Choroid plexus epithelial cell (primary cell): ENCODE results near the gene OR51G1.
"Not testable (repeated sequence)": the region's sequence is repeated elsewhere in the genome, so short reads cannot be mapped to it uniquely, and the experiment has no call there.

Experiments
- DNase-seq: peaks from one replicate; pipeline ENCODE4 v3.0.0-alpha.2; 2010; ENCODE audit warnings: low read depth
- H3K4me3 ChIP-seq: 2 replicates; pipeline ENCODE4 v1.5.1; 2011; ENCODE audit warnings: low read depth, mild to moderate bottlenecking, control low read depth, low read length, moderate library complexity
- TF ChIP-seq, protein P1 (sequence below): conservative IDR thresholded peaks from 2 replicates; pipeline ENCODE4 v1.5.1; 2011; ENCODE audit warnings: low read depth, mild to moderate bottlenecking, control low read depth, inconsistent platforms, low read length, moderate library complexity

The OR51G1 gene, protein sequence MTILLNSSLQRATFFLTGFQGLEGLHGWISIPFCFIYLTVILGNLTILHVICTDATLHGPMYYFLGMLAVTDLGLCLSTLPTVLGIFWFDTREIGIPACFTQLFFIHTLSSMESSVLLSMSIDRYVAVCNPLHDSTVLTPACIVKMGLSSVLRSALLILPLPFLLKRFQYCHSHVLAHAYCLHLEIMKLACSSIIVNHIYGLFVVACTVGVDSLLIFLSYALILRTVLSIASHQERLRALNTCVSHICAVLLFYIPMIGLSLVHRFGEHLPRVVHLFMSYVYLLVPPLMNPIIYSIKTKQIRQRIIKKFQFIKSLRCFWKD

DNA sequence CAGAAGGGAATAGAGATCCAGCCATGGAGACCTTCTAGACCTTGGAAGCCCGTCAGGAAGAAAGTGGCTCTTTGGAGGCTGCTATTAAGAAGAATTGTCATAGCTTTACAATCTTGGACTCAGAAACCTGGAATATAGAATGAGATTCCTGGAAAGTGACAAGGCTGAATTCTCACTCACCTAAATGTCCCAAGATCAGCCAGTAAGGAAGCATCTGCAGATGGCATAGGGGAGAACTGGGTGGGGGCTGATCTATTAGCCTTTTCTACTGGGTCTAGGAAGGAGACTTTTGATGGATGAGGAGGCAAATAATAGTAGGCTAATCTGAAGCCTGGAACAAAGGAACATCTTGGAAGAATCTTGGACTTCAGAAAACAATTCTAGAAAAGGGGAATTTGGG is at the start of gene OR51G1:
Gene OR51G1 (minus strand): TSS at position 101 of the 400 bp plus-strand sequence. CDS start 0 bp downstream, at position 101.
- no peak within 1 kb of the TSS for H3K4me3 ChIP-seq
- TF ChIP-seq, protein P1, sequence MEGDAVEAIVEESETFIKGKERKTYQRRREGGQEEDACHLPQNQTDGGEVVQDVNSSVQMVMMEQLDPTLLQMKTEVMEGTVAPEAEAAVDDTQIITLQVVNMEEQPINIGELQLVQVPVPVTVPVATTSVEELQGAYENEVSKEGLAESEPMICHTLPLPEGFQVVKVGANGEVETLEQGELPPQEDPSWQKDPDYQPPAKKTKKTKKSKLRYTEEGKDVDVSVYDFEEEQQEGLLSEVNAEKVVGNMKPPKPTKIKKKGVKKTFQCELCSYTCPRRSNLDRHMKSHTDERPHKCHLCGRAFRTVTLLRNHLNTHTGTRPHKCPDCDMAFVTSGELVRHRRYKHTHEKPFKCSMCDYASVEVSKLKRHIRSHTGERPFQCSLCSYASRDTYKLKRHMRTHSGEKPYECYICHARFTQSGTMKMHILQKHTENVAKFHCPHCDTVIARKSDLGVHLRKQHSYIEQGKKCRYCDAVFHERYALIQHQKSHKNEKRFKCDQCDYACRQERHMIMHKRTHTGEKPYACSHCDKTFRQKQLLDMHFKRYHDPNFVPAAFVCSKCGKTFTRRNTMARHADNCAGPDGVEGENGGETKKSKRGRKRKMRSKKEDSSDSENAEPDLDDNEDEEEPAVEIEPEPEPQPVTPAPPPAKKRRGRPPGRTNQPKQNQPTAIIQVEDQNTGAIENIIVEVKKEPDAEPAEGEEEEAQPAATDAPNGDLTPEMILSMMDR, result no peak

DNA sequence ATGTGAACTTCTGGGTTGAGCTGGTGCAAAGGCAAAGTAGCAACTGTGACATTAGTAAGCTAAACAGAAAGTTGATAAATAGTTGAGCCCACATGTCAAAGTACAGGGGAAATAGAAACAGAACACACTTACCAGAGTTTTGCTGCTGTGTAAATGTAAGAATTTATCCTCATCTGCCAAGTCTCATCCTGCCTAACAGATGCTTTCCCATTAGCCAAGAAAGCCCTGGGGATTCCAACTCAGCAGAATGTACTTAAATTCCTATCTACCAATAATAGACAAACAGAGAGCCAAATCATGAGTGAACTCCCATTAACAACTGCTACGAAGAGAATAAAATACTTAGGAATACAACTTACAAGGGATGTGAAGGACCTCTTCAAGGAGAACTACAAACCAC is 38.7 kb upstream of the OR51G1 start:
- H3K4me3 ChIP-seq, result no peak overlapping the region
- TF ChIP-seq, protein P1, result no peak
- DNase-seq, result no peak

More for the DNA sequence above, at the start of gene OR51G1:
- no peak for DNase-seq

DNA sequence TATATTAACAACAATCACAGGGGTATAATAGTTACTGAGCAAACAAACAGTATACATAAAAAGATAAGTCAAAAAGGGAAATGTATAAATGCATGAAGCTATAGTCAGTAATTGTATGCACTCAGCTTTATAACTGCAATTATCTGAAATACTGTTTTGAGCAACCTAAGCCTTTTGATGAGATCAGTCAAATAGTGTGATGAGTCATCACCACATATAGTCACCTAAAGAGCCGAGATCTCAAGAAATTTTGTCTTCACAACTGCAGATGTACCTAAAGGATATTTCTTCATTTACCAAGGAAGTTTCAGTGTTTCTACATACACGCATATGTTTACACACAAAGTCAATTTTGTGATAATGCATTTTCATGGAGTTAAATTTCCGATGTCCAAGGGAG is 36.7 kb upstream of the OR51G1 start:
- DNase-seq, result no peak
- TF ChIP-seq, protein P1, result no peak

DNA sequence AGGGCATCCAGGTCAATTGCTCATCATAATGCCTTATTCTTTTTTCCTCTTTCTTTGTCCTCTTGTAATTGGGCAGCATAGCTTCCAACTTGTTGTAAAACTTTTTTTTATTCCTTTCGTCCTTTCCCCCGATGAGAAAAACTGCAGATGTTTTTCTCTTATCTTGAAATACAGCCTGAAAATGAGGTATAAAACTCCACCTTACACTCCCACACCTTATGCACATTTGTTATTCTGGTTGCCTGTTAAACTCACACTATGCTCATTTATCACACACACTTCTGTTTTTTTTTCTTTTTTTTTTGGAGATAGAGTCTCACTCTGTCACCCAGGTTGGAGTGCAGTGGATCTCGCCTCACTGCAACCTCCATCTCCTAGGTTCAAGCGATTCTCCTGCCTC is 33.3 kb upstream of the OR51G1 start:
- TF ChIP-seq, protein P1, result no peak
- no peak for DNase-seq
- no peak overlapping the region for H3K4me3 ChIP-seq

More for the DNA sequence above, 36.7 kb upstream of the OR51G1 start:
- no peak overlapping the region for H3K4me3 ChIP-seq

DNA sequence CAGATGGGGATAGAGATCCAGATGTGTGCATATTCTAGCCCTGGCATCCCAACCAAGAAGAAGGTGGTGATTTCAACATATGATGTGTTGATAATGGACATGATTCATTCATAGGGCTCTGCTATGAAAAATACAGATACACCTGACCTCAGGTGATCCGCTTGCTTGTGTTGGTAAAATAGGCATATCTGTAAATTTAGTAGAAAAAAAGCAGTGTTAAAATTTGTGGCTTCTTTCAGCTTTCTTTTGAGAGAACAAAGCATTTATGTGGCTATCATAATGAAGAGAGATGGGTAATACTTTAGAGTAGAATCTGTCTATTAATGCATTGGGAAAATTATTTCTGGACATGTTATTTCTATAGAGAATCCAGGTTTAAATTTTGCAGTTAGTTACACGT is 31.5 kb upstream of the OR51G1 start, which contains the start of gene OR51A2:
Gene OR51A2 (minus strand): TSS at position 101 of the 400 bp plus-strand sequence. CDS start 0 bp downstream, at position 101.
- not testable (repeated sequence) for DNase-seq, H3K4me3 ChIP-seq

DNA sequence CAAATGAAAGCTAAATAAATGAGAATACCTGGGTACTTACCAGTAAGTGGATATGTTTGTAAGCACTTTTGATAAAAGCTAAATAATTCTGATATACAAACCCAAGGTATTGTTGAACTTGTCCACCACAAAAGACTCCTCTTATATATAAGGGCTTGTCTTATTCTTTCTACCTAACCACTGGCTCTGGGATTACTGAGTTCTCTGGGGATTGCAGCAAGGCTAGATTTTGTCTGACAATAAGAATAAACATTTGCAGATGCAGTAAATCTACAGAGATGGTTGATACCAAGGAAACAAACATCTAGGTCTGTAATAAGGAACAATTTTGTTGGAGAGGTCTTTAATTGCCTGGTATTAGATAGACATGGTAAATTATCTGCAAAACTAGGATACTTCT is 23.4 kb upstream of the OR51G1 start, which contains the start of gene OR51A4:
Gene OR51A4 (minus strand): TSS at position 101 of the 400 bp plus-strand sequence. CDS start 505 bp downstream, outside the sequence.
- no peak for DNase-seq
- no peak within 1 kb of the TSS for H3K4me3 ChIP-seq
- TF ChIP-seq, protein P1, result no peak

DNA sequence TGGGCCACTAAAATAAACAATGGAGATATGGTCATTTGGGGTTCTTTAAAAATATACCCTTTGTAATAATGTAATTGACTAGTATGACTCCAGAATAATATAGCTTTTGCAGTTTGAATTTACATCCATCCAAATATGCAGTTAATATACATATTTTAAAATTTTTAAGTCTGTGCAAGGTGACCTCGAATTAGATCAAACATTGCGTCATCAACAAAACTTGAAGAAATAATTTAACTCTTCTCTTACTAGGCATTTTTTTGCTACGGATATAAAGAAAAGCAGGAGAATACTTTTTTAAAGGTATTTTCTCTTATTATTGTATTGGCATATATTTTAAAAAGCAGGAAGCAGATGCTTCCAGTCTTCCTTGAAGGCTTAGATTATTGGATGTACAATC is 12.6 kb upstream of the OR51G1 start:
- TF ChIP-seq, protein P1, result no peak
- H3K4me3 ChIP-seq, result no peak overlapping the region
- no peak for DNase-seq
